Glomerular endothelial cell (primary cell): ENCODE results near the gene KRI1. TPM values are rescaled to one million over a fixed set of nuclear protein-coding genes. Genes with fewer than 3 reads are reported as not detected.
"Not testable (repeated sequence)": the region's sequence is repeated elsewhere in the genome, so short reads cannot be mapped to it uniquely, and the experiment has no call there.

Experiments
- DNase-seq: peaks from one replicate; pipeline ENCODE4 v3.0.0-alpha.2; 2011; ENCODE audit warnings: low read depth, low spot score; ENCODE audit errors: extremely low read depth
- total RNA-seq: library from RNA; depleted of rRNA; stranded (reverse); fragments of >200 nt; gene quantifications from 2 replicates; pipeline ENCODE4 v1.2.3, GENCODE V29; 2015

KRI1 gene
- total RNA-seq, 1 donor from 2014 or later, result 16.2 TPM

DNA sequence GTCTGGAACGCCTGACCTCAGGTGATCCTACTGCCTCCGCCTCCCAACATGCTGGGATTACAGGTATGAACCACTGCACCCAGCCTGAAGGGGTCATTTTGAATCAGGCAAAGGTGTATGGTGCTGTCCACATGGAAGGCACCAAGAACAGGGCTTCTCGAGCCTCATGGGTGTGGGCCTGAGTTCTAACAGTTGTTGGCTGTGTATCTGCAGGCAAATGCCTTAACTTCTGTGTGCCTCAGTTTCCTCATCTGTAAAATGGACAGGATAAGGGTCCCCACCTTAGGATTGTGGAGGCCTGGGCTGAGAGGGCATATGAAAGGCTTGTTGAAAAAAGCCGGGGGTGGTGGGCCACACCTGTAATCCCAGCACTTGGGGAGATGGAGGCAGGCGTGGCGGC lies 12.1 kb upstream of the KRI1 start:
- no peak for DNase-seq

DNA sequence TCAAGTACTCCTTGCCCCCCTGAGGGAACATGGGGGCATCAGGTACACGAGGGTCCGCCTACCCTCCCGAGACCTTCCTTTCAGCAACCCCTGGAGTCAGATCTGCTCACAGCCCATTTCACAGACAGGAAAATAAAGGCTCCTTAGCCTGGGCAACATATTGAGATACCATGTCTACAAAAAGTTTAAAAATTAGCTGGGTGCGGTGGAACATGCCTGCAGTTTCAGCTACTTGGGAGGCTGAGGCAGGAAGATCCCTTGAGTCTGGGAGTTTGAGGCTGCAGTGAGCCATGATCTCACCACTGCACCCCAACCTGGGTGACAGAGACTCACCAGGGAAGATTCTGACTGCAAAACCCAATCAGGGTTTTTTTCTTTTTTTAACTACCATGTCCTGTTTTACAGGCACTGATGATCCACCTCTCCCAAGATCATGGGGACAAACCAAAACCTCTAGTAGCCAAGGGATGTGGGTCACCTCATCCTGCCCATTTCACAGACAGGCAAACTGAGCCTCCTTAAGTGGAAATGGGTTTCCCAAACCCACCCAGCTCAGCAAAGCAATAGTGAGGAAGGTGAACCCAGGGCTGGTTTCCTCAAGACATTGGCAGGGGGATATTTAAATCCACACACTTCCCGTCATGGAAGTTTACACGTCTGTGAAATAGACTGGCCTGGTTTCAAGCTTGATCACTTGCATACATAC lies 9.4 kb upstream of the KRI1 start:
- no peak for DNase-seq

DNA sequence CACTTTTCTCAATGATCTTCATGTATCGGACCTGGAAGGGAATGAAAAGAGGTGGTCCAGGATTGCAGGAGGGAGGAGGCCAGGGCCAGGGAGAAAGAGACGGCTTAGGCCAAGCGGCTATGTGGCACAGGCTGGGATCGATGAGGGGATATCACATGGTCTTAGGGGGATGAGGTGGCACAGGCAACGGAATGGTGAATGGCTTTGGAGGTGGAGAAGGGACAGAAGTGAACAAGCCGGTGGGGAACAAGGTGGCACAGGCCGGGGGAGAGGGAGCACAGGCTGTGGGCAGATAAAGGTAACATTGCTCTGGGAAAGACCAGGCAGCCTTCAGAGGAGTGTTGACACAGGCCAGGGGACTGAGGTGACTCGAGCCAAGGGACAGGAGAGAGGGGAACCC lies 8.7 kb upstream of the KRI1 start:
- no peak for DNase-seq

DNA sequence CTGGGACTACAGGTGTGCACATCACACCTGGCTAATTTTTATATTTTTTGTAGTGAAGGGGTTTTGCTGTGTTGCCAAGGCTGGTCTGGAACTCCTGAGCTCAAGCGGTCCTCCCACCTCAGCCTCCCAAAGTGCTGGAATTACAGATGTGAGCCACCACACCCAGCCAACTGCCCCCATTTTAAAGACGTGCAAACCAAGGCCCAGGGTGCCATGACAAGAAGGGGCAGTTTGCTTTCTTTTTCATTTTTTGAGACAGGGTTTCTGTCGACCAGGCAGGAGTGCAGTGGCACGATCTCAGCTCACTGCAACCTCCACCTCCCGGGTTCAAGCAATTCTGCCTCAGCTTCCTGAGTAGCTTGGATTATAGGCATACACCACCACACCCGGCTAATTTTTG lies 8.0 kb upstream of the KRI1 start:
- not testable (repeated sequence) for DNase-seq

DNA sequence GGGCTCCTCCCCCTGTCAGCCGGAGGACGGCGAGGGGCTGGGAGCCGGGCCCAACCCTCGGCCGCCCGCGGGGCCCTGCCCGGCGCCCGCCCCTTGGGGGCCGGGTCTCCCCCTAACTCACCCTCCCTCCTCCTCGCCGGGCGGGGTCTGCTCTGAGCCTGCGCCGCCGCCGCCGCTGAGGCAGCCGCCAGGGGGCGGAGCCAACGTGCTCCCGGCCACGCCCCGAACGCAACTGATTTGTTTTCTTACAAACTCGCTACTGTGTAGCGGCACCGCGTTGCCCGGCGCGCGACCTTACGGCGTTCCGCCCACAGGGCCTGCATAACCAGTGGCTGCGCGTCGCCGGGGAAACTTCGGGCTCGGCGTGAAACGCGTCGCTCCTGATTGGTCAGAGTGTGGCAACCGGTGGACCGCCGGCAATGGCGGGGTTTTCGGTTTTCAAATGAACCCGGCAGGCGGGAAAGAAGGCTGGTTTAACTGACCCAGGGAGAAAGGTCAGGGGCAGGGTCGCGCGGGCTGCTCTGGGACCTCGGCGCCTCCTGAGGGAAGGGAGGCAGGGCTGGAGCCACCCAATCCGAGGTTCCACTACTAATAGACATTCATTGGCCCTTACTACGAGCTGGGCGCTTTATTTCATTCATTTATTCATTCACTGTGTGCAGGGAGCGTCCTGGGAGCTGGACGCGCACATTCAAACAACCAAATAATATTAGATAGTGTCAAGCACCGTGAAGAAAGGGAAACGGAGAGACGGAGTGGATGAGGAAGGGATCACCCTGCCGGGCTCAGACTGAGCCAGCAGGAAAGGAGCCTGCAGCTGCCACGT lies 3.2 kb upstream of the KRI1 start, which contains the start of gene CDKN2D:
CDKN2D (minus strand) TSS at position 154 of the 826 bp plus-strand sequence. CDS start 326 bp downstream, outside the sequence.
- peak; percentile 91 for DNase-seq

DNA sequence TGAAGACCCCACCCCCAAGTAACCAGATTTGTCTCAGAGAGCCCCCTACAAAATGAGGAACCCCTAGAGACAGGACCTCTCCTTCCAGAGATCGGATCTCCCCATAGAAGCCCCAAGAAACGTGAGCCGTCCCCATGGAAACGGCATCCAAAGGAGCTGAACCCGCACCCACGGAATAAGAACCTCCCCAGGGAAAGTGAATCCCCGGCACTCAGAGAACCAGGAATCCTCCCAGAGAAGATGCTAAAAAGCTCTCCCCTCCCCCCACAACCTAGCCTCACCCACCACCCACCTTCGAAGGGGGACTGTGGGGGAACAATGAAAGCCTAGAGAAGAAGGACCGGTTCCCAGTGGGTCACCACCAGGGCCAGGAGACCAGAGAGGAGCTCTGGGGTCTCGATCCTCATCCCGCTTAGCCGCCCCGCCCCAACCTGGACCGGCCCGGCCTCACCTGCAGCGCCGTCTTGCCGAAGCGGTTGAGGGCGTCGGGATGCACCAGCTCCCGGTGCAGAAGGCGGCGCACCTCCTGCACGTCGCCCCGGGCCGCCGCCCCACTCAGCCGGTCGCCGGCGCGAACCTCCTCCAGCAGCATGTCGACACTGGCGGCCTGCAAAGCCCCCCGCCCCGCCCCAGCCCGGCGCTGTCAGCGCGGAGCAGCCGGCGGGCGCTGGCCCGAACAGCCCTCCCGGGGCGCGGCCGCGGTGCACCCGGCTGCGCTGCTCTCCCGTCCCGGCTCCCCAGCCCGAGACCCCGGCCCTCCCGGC lies 2.4 kb upstream of the KRI1 start:
- no peak for DNase-seq

DNA sequence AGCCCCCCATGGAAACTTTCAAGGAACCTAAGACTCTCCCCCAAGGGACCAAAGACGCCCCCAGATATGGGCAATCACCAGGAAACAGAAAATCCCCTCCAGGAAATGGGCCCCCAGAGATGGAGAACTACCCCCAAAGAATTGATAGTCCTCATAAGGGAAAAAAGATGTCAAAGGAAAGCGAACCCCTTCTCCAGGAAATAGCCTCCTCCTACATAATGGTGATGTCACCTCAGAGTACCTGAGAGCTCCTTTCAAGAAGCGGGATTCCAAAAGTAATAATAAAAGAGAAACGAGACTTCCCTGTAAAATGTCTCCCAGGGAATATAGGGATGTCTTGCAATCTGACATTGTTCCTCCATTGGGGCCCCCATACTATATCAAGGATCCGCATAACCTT lies 1.8 kb upstream of the KRI1 start:
- no peak for DNase-seq

DNA sequence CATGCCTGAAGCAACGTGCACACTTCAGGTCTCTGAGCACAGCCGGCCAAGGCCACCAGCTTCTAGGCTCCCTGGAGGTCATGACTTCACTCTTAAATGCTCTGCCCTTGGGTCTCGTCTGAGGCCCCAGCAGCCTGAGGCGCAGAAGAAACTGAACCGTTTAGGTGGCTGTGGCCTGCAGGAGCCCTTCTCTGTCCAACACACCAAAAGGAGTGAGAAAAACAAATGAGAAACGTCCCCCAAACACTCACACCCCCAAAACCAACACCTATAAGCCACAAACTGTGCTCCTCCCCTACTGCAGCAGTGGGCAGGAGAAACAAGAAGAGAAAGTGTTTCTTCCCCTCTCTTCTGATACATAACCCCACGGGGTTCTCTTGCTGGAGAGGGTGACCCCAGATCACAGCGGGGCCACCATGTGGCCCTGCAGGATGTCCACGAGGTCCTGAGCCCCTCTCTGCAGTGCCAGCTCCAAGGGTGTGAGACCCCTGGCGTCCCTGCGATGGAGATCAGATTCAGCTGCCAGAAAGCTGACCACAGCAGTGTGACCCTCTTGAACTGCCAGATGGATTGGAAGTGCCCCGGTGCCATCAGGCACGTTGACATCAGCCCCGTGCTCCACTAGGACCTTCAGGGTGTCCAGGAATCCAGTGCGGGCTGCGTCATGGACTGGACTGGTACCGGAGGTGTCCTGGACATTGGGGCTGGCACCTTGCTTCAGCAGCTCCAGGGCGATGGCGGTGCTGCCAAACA lies 1.0 kb upstream of the KRI1 start:
- DNase-seq, result no peak

DNA sequence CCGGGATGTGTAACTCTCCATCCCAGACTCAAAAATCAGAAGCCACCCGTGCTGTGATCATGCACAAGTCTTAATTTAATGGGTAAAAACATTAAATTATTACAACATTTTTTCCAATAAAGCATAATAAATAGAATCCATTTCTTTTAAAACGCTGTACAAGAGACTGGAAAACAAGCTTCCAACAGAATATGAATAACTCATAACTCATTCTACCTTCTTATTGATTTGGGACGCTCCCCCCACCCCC lies 523 bp upstream of the KRI1 start:
- DNase-seq, result no peak

DNA sequence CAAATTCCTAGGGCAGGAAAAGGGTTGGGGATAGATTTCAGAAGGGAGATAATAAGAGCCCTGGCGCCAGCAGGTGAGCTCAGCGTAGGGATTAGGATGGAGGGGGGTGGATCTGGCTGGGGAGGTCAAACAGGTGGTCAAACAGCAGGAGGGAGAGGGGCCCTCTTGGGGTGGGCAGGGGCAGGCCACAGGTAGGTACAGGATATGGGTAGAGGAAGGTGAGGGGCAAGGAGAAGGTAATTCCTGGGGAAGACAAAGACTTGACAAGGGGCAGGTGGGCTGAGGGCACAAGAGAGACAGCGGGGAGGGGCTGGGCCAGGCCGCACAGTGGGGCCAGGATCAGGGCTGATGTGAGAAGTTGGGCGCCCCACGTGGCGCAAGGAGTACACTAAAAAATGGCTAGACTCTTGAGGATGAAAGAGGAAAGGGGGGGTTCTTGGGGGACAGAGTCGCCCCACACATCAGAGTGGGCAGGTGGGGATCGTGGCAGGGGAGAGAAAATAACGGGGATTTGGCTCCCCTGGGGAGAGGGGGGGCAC lies 713 bp downstream of the KRI1 start:
- DNase-seq, result no peak

DNA sequence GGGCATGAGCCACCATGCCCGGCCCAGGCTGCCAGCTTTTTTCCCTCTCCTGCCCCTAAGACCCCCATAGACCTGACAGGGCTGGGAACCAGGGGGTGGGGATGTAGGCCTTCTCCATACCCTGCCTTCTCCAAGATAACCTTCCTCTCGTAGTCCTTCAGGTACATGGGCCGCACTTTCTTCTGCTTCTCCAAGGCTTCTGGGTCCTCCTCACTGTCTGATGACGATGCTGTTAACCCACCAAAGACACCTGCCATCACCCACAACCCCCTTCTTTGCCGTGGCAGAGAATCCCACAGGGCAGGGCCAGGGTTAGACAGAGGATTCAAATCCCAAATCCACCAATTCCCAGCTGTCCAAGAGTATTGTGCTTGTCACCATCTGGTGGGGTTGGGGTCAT lies 3.2 kb downstream of the KRI1 start:
- no peak for DNase-seq

DNA sequence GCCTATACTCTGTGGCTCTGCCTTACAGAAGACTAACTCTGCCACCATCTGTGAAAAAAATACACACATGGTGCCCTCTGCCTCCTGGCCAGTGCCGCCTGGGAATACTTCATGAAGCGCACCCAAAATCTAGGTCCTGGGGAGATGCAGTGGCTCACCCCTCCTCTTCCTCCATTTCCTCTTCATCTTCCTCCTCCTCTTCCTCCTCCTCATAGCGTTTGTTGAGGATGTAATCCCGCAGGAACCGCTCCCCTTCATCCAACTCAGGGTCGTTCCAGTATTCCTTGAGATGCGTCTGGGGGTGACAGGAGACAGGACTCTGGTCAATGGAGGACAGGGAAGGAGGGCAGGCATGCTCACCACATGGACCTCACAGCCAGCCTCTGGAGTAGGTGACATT lies 5.7 kb downstream of the KRI1 start:
- DNase-seq, result no peak

DNA sequence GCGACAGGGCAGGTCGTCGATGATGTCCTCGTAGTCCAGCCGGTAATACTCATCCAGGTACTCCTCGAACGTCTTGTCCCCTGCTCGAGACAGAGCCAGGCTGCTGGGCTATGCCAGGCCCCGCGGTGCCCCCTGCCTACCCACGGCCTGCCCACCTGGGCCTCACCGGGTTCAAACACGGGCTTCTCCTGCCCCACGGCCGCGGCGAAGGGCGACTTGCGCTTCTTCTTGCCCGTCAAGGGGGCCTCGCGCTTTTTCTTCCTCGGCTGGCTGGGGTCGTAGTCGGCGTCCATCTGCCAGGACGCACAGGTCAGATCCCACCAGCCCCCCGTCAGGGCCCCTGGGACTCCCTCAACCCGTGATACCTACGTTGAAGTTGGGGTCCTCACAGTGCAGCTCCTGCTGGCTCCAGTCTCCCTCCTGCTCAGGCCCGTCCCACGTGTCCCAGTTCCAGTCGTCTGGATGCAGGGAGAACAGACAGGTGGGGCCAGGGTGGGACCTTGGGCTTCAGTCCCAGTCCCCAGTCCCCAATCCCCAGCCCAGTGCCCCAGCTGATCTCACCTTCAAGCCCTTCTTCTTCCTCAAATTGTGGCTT lies 8.1 kb downstream of the KRI1 start:
- no peak for DNase-seq

DNA sequence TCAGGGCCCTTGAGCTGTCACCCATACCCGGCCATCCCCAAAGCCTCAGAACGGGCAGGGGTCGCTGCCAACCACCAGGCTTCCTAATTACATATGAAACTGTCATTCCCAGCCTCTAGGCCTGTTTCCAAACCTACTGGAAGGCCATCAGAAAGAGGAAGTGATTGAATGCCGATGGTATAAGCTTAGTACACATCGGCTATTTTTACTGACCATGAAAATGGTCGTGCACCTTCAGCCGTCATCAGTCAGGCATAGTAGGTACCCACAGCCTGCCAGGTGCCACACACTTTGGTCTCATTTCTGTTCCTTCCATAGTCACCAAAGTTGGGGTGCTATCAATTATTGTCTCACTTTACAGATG lies 10.2 kb downstream of the KRI1 start:
- DNase-seq, result no peak

DNA sequence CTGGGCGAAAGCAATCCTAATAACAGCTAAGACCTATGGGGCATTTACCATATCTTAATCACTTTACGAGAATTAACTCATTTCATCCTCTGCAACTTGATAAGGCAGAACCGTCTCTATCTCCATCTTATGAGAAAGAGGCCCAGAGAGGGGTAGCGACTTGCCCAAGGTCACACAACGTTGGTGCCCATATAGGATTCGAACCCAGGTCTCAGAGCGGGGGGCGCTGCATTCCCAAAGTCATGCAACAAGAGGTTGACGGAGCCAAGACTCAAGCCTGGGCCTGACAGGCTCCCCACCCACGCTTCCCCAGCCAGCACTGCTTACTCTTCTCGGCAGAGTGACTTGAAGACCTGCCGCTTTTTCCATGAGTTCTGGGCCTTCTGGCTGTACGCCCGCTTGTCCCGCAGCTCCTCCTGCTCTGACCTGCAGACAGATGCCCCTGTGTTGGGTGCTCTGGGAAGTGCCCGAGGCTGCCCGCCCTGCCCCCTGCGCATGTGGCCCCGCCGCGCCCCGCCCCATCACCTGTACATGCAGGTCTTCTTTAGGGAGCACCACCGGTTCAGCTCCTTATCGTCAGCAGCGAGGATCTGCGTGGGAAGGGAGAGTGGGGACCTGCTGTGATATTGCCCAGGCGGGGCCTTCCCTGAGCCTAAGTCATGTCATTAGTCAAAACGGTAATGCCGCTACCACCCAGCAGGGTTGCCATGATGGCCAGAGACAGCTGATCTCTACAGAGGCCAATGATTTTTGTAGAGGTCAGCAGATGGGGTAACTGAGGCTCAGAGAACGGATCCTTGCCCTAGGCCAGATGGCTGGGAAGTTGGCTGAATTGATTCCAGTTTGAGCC lies 10.8 kb downstream of the KRI1 start:
- DNase-seq, result no peak

DNA sequence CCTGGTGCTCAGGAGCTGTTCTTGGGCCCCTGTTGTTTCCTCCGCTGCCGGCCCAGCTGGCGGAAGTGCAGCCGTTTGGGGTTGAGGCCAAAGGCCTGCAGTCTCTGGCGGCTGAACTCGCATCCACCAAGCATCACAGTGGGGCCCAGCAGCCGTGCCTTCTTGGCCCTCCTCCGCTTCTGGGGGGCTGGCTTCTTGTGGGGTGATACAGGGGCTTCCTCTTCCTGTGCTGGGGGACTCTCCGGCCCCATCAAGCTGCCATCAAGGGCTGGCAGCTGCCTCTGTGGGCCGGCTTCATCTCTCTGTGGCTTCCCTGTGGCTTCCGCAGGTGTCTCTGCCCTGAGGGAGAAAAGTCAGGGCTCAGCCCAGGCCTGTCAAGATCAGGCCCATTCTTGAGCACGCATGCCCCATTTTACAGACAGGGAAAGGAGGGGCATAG lies 11.8 kb downstream of the KRI1 start:
- no peak for DNase-seq

DNA sequence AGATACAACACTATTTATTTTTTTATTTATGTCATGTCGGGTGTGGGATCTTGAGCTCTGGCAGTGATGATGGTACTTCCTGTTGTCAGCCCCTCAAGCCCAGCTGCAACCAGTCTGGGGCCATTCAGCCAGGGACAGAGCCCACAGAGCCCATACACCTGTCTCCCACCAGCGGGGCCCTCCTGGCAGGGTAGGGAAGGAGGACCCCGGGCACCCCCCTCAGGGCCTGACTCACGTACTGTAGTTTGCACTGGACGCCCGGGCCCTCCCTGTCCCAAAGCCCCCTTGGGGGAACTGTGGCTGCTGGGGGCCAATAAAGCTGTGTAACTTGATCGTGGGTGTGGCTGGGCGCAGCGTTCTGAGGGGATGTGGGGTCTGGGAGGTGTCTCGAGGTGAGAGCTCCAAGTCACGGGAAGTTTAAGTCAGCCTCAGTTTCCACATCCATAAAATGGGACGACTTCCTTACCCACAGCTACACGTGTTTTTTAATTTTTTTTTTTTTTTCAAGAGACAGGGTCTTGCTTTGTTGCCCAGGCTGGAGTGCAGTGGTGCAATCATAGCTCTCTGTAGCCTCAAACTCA lies 12.6 kb downstream of the KRI1 start:
- DNase-seq, result no peak

DNA sequence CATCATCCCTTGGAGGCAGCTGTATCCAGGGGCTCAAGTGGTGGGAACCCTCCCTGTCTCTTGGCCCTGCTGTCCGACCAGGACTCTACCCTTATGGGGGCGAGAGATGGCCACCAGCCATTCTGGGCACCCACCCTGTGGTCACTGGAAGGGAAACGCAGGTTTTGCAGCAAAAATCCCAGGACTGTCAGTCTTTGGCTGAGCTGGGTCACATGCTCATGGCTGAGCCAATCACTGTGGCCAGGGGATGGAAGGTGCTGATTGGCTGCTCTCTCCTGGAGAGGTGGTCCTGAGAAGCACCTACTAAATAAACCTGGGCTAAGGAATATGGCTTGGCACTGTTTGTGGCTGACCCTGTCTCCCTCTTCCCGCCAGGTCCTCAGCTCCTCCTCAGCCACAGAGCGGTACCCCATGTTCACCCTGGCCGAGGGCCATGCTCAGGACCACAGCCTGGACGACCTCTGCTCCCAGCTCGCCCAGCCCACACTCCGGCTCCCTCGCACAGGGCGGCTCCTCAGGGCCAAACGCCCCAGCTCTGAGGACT lies 13.2 kb downstream of the KRI1 start:
- DNase-seq, result no peak
